ENCODE results near the gene CSRNP3.

DNA sequence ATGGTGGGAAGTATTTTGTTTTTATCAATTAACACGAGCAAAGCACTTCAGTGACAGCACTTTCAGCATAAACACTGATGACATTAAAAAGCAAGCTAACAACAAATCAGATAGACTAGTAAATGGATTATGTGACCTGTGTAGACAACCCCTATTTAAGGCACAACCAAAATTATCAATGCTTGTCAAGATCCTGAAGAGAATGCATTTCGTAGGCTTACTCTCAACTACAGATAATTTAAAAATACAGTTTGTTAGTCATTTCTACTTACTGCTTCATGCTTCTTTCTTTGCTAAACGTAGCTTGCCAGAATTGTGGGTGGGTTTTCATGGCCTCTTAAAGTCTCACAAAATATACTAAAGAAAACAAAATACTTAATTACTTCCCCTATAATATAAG, 3.4 kb downstream of the CSRNP3 start:
- TF ChIP-seq, protein P1, sequence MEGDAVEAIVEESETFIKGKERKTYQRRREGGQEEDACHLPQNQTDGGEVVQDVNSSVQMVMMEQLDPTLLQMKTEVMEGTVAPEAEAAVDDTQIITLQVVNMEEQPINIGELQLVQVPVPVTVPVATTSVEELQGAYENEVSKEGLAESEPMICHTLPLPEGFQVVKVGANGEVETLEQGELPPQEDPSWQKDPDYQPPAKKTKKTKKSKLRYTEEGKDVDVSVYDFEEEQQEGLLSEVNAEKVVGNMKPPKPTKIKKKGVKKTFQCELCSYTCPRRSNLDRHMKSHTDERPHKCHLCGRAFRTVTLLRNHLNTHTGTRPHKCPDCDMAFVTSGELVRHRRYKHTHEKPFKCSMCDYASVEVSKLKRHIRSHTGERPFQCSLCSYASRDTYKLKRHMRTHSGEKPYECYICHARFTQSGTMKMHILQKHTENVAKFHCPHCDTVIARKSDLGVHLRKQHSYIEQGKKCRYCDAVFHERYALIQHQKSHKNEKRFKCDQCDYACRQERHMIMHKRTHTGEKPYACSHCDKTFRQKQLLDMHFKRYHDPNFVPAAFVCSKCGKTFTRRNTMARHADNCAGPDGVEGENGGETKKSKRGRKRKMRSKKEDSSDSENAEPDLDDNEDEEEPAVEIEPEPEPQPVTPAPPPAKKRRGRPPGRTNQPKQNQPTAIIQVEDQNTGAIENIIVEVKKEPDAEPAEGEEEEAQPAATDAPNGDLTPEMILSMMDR (IDR thresholded peaks at IDR 0.05) = no peak
- no peak for TF ChIP-seq POLR2A (IDR thresholded peaks at IDR 0.05)

Measured in tibial nerve (tissue), 3 donors.